ENCODE measurements around the gene CLDN10.

The CLDN10 gene

GRCh38 chr13:95608640-95609323 lies 56.3 kb downstream of the CLDN10 start (continued):
- TF ChIP-seq TSHZ2 (CRISPR knock-in tag; IDR thresholded peaks at IDR 0.05): no peak
- no peak for TF ChIP-seq ZFP30 (CRISPR knock-in tag; IDR thresholded peaks at IDR 0.05)

- no peak for ATAC-seq
- TF ChIP-seq POU6F1 (CRISPR knock-in tag; IDR thresholded peaks at IDR 0.05; ENCODE audit: borderline replicate concordance, low read depth): no peak
- TF ChIP-seq OSR1 (CRISPR knock-in tag; IDR thresholded peaks at IDR 0.05): no peak
- TF ChIP-seq BACH2 (CRISPR knock-in tag; IDR thresholded peaks at IDR 0.05; ENCODE audit: borderline replicate concordance): no peak
- TF ChIP-seq ZFP3 (CRISPR knock-in tag; IDR thresholded peaks at IDR 0.05): no peak
- TF ChIP-seq ISL1 (CRISPR knock-in tag; IDR thresholded peaks at IDR 0.05): no peak
- no peak for TF ChIP-seq TOX (CRISPR knock-in tag; IDR thresholded peaks at IDR 0.05; ENCODE audit: borderline replicate concordance)
- no peak for TF ChIP-seq CSDC2 (CRISPR knock-in tag; IDR thresholded peaks at IDR 0.05)
- TF ChIP-seq ESRRG (CRISPR knock-in tag; IDR thresholded peaks at IDR 0.05): no peak
- TF ChIP-seq ZNF565 (CRISPR knock-in tag; conservative IDR thresholded peaks at IDR 0.05; ENCODE audit: low read depth): no peak
- no peak for TF ChIP-seq ZFP30 (CRISPR knock-in tag; IDR thresholded peaks at IDR 0.05)
- TF ChIP-seq PPARA (CRISPR knock-in tag; IDR thresholded peaks at IDR 0.05; ENCODE audit: borderline replicate concordance): no peak
- TF ChIP-seq ZNF8 (CRISPR knock-in tag; IDR thresholded peaks at IDR 0.05): no peak
- no peak for TF ChIP-seq CSRNP3 (CRISPR knock-in tag; IDR thresholded peaks at IDR 0.05)
Observed at GRCh38 chr13:95614641-95615245, 62.2 kb downstream of the CLDN10 start.

GRCh38 chr13:95615539-95615938 lies 63.0 kb downstream of the CLDN10 start:
- no peak for ATAC-seq
- TF ChIP-seq ZNF70 (CRISPR knock-in tag; IDR thresholded peaks at IDR 0.05) (no peak), RARB (CRISPR knock-in tag; IDR thresholded peaks at IDR 0.05) (no peak), PPARA (CRISPR knock-in tag; IDR thresholded peaks at IDR 0.05; ENCODE audit: borderline replicate concordance) (no peak), ZNF8 (CRISPR knock-in tag; IDR thresholded peaks at IDR 0.05) (no peak), SNAI2 (CRISPR knock-in tag; IDR thresholded peaks at IDR 0.05) (no peak), TCF4 (CRISPR knock-in tag; IDR thresholded peaks at IDR 0.05; ENCODE audit: borderline replicate concordance) (no peak), OSR1 (CRISPR knock-in tag; IDR thresholded peaks at IDR 0.05) (no peak), ISL1 (CRISPR knock-in tag; IDR thresholded peaks at IDR 0.05) (no peak), ARNTL (CRISPR knock-in tag; IDR thresholded peaks at IDR 0.05; ENCODE audit: borderline replicate concordance, low read depth) (no peak), ZNF565 (CRISPR knock-in tag; conservative IDR thresholded peaks at IDR 0.05; ENCODE audit: low read depth) (no peak), CREB5 (CRISPR knock-in tag; IDR thresholded peaks at IDR 0.05; ENCODE audit: low read depth) (no peak), ZC3H10 (CRISPR knock-in tag; IDR thresholded peaks at IDR 0.05) (no peak), CSRNP3 (CRISPR knock-in tag; IDR thresholded peaks at IDR 0.05) (no peak), ESRRG (CRISPR knock-in tag; IDR thresholded peaks at IDR 0.05) (no peak), POU6F1 (CRISPR knock-in tag; IDR thresholded peaks at IDR 0.05; ENCODE audit: borderline replicate concordance, low read depth) (no peak), CSDC2 (CRISPR knock-in tag; IDR thresholded peaks at IDR 0.05) (no peak), GLIS3 (CRISPR knock-in tag; IDR thresholded peaks at IDR 0.05) (no peak), ZFP3 (CRISPR knock-in tag; IDR thresholded peaks at IDR 0.05) (no peak), TSHZ2 (CRISPR knock-in tag; IDR thresholded peaks at IDR 0.05) (no peak), BACH2 (CRISPR knock-in tag; IDR thresholded peaks at IDR 0.05; ENCODE audit: borderline replicate concordance) (no peak)

Measured in SK-N-SH treated with all-trans-retinoic acid at 6 μM for 48 hours (cell line).